Measurements from ENCODE around the gene CDH1.
A peak's percentile ranks its signal among the peaks of the same experiment; 100 is the strongest.

Gene CDH1

GRCh38 chr16:68700831-68701230, 36.3 kb upstream of the CDH1 start:
- no peak overlapping the region for H3K4me3 ChIP-seq (ENCODE audit: low read depth, low read length)
- DNase-seq (ENCODE audit: low read depth): no peak
- in situ Hi-C loops (cut with HindIII; ENCODE audit: low sequenced_read_pairs): no loop called here
- TF ChIP-seq, protein P1, sequence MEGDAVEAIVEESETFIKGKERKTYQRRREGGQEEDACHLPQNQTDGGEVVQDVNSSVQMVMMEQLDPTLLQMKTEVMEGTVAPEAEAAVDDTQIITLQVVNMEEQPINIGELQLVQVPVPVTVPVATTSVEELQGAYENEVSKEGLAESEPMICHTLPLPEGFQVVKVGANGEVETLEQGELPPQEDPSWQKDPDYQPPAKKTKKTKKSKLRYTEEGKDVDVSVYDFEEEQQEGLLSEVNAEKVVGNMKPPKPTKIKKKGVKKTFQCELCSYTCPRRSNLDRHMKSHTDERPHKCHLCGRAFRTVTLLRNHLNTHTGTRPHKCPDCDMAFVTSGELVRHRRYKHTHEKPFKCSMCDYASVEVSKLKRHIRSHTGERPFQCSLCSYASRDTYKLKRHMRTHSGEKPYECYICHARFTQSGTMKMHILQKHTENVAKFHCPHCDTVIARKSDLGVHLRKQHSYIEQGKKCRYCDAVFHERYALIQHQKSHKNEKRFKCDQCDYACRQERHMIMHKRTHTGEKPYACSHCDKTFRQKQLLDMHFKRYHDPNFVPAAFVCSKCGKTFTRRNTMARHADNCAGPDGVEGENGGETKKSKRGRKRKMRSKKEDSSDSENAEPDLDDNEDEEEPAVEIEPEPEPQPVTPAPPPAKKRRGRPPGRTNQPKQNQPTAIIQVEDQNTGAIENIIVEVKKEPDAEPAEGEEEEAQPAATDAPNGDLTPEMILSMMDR (IDR thresholded peaks at IDR 0.05; ENCODE audit: low read depth, low read length, missing control alignments): no peak

DNA sequence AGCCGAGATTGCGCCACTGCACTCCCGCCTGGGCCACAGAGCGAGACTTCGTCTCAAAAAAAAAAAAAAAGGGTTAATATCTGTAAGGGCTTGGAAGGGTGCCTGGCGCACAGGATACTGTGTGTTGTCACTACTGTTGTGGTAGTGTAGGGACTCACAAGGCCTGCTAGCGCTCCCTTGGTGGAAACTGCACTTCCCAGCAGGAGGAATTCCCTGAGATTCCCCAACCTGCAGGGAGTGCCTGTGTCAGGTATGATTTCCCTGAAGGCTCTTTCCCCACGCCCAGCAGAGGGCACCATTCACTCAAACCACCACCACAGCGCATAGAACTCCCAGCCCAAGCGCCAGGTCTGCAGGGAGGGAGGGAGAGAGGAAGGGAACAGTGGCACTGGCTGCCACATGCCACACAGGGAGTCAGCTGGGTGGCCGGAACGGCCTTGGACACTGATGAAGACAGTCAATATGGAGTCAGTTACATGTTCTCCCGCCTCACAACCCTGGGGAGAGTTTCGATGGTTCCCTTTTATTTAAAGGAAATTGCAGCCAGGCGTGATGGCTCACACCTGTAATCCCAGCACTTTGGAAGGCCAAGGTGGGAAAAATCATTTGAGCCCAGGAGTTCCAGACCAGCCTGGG, 32.7 kb upstream of the CDH1 start:
- TF ChIP-seq, protein P1 (IDR thresholded peaks at IDR 0.05; ENCODE audit: low read depth, low read length, missing control alignments): peak; percentile 89
- in situ Hi-C loops (cut with HindIII; ENCODE audit: low sequenced_read_pairs): no loop called here
- DNase-seq (ENCODE audit: low read depth): peak; percentile 53
- no peak overlapping the region for H3K4me3 ChIP-seq (ENCODE audit: low read depth, low read length)

- no peak for DNase-seq (ENCODE audit: low read depth)
- TF ChIP-seq, protein P1 (IDR thresholded peaks at IDR 0.05; ENCODE audit: low read depth, low read length, missing control alignments): peak; percentile 32
- no peak overlapping the region for H3K4me3 ChIP-seq (ENCODE audit: low read depth, low read length)
- in situ Hi-C loops (cut with HindIII; ENCODE audit: low sequenced_read_pairs): no loop called here
Observed at GRCh38 chr16:68707340-68708152, 29.5 kb upstream of the CDH1 start.

DNA sequence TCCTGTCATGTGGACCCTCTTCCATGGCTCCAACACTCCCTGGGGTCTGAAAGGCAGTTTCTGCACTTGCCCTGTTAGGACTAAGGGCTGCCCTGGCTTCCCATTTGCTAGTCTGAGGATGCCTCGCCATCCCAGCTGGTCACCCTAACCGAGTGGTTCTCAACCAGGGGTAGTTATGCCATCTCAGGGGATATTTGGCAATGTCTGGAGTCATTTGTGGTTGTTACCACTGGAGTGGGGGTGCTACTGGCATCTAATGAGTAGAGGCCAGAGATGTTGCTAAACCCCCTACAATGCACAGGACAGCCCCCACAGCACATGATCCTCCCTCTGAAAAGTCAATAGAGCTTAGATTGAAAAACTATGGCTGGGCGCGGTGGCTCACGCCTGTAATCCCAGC, 26.9 kb upstream of the CDH1 start:
- no peak overlapping the region for H3K4me3 ChIP-seq (ENCODE audit: low read depth, low read length)
- in situ Hi-C loops (cut with HindIII; ENCODE audit: low sequenced_read_pairs): no loop called here
- DNase-seq (ENCODE audit: low read depth): no peak
- TF ChIP-seq, protein P1 (IDR thresholded peaks at IDR 0.05; ENCODE audit: low read depth, low read length, missing control alignments): no peak

DNA sequence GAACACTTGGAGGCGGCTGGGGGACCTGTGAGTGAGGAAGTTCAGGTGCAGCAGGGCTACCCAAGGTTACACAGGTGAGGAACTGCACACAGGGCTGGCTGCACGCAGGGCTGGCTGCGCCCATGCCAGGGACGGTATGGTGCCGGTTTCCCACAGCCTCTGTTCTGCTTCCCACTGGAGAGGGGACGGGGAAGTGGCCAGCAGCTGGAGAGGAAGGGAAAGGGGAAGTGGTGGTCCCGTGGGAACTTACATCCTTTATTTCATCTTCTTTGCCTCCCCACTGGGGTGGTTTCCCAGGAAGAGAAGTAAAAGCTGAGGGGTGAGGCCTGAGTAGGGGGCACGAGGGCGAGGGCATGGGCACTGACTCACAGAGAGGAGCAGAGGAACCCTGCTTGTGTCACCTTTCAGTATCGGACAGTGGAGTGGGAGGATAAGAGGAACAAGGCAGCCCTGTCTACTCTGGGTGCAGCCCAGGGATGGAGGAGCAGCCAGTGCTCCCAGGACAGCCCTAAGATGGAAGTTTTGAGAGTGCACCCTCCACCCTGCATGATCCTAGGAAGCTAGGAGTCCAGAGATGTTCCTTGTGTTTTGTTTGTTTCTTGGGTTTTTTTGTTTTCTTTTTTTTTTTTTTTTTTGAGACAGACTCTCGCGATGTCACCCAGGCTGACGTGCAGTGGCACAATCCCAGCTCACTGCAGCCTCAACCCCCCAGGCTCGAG, 25.5 kb upstream of the CDH1 start:
- in situ Hi-C loops (cut with HindIII; ENCODE audit: low sequenced_read_pairs): no loop called here
- no peak for DNase-seq (ENCODE audit: low read depth)
- TF ChIP-seq, protein P1 (IDR thresholded peaks at IDR 0.05; ENCODE audit: low read depth, low read length, missing control alignments): no peak
- H3K4me3 ChIP-seq (ENCODE audit: low read depth, low read length): no peak overlapping the region

- no peak overlapping the region for H3K4me3 ChIP-seq (ENCODE audit: low read depth, low read length)
- in situ Hi-C loops (cut with HindIII; ENCODE audit: low sequenced_read_pairs): no loop called here
- DNase-seq (ENCODE audit: low read depth): no peak
- TF ChIP-seq, protein P1 (IDR thresholded peaks at IDR 0.05; ENCODE audit: low read depth, low read length, missing control alignments): no peak
Observed at GRCh38 chr16:68713361-68713760, 23.7 kb upstream of the CDH1 start.
